ENCODE measurements around the gene RECK.
A peak's percentile ranks its signal among the peaks of the same experiment; 100 is the strongest.

RECK gene

DNA sequence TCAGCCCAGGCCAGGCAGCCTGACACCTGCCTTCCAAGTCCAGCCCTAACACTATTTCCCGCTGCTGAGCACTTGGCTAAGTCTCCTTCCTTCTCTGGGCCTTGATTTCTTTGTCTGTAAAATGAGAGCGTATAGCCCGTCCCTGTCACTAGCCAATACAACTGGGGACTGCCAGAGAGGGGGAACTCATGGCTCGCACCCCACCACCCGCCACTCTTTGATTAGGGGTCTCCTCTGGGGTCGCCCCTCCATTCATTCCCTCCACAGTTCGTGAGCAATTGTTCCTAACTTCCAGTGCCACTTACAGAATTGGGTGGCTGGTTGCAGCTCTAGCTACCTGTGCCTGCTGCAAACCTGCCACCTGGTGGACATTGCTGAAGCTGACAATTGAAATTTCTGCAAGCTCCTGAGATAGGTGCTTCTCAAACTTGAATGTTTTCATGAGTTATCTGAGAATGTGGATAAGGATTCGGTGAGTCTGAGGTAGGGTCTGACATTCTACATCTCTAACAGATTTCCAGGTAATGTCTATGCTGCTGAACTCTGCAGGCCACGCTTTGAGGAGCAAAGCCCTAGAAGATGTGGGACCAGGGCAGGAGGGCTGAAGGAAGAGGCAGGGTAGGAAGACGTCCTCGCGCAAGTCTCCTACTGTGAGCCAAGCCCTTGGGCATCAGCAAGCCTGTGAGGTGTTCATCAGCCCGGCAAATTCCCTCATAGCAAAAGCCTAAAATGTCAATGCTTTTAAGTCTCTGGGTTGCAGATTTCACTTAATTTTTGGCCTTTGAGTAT, 13.3 kb upstream of the RECK start:
- DNase-seq (ENCODE audit: low read depth, low spot score), result no peak

DNA sequence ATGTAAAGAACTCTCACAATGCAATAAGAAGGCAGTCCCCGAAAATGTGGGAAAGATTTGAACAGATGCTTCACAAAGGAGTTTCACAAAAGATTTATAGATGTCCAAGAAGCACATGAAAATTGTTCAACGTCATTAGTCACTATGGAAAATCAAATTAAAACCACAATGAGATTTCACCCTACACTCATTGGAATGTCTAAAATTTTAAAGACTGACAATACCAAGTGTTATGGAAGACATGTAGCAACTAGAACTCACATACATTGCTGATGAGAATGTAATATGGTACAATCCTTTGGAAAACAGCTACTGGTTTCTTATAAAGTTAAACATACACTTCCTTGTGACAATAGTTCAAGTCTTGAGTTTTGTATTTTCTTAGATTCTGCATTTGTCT, 11.0 kb upstream of the RECK start:
- no peak for DNase-seq (ENCODE audit: low read depth, low spot score)

DNA sequence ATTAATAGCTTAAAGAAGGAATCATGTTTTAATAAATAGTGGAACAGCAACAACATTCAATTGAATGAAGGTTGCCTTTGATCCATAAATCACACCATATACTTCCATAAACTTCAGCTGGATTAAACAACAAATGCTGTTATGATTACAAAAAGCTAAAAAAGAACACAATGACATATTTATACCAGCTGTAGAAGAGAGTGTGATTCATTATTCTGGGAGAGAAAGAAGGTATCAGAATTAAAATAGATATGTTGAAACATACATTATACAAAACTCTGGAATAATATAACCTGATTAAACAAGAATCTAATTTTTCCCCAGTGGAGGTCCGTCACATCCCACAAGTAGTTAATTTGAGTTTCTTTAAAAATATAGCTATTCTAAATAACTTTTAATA, 7.5 kb upstream of the RECK start:
- no peak for DNase-seq (ENCODE audit: low read depth, low spot score)

DNA sequence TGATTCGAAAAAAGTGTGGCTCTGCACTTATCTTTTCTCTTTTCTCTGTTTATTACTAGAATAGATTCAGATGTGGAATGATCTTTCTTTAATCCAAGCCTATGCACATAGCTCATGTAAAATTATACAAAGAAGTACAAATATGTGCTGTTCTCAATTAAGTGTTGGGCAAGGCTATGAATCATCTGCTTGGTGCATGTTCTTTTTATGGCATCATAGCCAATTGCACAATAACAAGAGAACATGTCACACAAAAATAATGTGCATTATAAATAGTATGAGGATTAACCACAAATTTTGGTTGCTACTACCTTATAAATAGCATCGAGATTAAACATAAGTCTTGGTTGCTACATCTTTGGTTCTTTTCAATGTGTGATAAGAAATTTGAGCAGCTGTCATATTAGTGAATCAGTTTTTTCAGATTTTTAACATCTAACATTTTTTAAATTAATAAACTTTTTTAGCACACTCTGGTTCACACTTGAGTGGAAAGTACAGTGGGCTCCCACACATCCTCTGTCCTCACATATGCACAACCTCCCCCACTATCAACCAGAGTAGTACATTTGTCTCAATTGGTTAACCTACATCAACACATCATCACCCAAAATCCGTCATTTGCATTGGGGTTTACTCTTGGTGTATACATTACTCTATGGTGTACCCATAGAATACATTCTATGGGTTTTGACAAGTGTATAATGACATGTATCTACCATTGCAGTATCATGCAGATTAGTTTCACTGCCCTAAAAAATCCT, 6.8 kb upstream of the RECK start:
- DNase-seq (ENCODE audit: low read depth, low spot score), result peak; percentile 44

DNA sequence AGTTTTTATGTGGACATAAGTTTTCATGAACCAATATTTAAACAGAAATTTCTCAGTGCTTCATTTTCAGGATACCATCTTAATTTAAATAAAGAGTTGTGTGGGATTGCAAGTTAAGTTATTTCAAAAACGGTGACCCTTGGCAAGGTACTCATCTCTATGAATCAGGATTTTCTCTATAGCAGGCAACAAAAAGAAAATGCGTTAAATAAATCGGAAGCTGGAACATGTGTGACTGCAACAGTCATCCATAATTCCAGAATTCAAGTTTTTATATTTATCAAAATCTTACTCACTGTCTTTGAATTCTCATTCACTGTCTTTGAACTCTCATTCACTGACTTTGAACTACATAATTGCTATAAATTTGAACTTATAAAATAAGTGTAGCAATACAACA, 5.8 kb upstream of the RECK start:
- no peak for DNase-seq (ENCODE audit: low read depth, low spot score)

DNA sequence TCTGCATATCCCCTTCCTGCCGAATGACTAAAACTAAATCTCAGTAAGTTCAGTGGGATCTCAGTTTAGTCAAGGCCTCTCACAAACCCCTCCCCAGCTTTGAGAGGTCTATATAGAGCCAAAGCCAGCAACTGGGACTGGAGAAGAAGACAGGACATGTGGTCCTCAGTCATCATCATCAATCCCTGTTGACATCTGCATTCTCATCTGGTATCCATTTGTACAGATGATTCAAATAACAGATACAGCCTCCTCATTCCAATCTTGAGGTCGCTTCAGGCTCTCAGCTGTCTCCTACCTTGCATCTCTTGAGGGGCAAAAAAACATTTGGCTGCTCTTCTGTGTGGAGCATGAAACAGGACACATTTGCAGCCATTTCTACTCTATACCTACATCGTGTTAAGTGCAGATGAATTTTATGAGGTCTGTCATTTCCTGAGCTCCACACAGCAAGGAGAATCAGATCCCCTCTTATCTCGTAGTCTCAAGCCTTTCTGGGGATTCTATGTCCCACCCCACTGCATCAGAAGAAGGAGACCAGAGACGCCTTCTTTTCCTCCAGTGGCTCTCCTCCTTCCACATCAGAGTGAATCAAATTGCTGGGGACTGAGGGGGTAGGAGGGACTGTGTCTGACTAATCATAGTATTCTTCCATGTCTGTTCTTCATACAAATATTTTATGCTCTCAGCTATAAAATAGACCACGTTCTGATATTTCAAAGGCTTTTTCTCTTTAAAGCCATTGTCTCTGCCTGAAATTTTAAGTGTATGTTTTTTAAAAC, 4.7 kb upstream of the RECK start:
- no peak for DNase-seq (ENCODE audit: low read depth, low spot score)

DNA sequence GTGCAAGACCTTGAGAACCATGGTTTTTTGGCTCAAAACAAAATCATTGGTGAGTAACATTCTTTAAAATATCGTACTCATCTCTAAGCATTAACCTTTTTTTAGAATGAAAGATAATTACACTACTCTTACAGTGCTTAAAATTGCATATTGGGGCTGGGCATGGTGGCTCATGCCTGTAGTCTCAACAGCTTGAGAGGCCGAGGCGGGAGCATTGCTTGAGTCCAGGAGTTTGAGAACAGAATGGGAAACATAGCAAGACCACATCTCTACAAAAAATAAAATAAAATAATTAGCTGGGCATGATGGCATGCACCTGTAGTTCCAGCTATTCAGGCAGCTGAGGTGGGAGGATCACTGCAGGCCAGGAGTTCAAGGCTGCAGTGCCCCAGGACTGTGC, 2.9 kb upstream of the RECK start:
- DNase-seq (ENCODE audit: low read depth, low spot score), result no peak

DNA sequence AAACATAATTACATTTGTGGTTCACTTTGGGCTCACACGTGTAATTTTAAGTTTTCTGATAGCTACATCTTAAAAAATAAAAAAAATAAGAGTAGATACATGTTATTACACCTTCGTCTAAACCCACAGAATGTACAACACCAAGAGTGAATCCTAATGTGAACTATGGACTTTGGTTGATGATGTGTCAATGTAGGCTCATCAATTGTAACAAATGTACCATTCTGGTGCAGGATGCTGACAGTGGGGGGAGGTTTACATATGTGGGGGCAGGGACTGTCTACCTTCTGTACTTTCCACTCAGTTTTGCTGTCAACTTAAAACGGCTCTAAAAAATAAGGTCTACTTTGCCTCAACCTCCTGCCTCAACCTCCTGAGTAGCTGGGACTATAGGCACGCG, 2.5 kb upstream of the RECK start:
- DNase-seq (ENCODE audit: low read depth, low spot score), result no peak

DNA sequence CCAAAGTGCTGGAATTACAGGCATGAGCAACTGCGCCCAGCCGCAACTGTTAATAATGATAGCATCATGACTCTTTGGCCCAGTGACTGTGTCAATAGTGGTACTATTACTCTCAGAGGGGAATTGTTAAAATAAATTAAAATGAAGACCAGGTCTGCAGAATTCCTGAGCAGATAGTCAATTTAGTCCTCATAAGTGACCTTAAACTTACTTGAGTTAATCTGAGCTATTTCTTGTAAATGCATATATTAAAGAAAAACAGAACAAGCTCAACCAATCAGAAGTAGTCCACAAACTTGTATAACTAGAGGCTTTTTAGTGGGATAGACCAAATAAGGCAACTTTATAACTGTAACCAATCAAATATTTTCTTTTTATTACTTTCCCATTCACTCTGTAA, 1.7 kb upstream of the RECK start:
- no peak for DNase-seq (ENCODE audit: low read depth, low spot score)

DNA sequence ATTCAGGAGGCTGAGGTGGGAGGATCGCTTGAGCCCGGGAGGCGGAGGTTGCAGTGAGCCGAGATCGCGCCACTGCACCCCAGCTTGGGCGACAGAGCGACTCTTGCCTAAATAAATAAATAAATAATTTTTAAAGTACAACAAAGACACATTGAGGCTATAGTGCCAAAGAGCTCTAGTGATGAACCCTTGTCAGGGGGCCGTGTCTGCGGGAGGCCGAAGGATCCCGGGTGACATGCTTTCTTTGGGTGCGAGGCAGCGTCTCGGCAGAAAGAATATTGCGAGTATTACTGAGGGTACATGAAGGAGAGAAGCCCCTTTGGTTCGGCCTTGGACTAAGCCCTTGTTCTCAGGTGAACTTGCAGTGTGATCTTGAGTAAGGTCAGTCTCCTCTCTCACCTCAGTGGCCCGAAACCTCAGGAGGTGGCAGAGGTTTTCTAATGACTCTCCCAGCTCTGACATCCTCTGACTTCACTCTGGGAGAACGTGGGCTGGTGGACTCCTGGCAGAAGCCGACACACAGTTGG, 397 bp upstream of the RECK start:
- no peak for DNase-seq (ENCODE audit: low read depth, low spot score)

DNA sequence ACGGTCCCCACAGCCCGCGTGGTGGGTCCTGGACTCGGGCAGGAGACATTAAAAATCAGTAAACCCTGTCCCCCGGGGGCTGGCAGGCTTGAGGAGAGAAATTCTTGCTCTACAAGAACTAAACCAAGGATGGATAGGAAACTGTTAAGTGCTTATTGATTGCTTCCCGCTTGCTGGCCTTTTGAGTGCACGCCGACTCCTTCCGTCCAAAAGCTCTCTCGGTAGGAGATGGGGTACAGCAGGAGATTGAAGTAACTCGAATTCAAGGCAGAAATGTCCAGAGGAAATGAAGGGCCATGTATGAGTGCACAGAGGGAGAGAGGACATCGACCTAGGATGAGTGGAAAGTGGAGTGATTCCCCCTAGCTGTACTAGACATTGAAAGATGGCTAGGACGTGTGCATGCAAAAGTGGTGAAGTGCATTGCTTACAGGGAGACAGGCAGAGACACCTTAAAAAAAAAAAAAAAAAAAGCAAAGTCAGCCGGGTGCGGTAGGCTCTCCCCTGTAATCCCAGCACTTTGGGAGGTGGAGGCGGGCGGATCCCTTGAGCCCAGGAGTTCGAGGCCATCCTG, 923 bp downstream of the RECK start:
- DNase-seq (ENCODE audit: low read depth, low spot score), result no peak

DNA sequence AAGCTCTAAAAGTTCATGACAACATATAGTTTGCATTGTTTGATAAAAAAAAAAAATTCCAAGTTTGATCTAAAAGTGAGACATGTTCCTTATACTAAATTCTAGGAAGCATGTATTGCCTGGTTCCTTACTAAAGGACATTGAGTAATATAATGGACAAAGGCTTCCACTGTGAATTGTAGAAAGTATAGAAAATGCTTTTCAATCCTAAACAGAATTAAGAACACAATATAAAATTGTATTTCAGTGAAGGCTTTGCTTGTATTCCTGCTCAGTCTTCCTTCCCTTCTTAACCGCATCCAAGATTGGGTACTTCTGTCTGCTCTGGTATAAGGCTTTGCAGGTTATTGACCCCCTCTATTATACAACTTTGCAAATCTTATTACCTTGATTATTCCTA, 2.4 kb downstream of the RECK start:
- no peak for DNase-seq (ENCODE audit: low read depth, low spot score)

DNA sequence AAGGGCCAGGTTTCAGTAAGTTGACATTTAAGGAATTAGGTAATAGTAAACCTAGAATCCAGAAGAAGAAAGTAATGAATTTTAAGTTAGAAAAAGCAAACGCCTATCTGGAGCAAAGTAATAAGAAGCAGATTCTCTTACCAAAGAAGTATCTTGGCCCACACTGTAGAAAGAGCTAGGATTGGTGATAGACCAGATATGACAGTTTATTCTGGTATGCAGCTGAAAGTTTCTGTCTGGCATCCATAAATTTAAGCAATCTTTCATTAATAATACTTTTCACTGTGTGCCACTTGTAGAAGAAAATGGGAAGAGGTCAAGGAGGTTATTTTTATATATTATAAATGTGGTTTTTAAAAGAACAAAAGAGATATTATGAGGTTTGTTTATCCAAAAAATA, 3.0 kb downstream of the RECK start:
- DNase-seq (ENCODE audit: low read depth, low spot score), result no peak

DNA sequence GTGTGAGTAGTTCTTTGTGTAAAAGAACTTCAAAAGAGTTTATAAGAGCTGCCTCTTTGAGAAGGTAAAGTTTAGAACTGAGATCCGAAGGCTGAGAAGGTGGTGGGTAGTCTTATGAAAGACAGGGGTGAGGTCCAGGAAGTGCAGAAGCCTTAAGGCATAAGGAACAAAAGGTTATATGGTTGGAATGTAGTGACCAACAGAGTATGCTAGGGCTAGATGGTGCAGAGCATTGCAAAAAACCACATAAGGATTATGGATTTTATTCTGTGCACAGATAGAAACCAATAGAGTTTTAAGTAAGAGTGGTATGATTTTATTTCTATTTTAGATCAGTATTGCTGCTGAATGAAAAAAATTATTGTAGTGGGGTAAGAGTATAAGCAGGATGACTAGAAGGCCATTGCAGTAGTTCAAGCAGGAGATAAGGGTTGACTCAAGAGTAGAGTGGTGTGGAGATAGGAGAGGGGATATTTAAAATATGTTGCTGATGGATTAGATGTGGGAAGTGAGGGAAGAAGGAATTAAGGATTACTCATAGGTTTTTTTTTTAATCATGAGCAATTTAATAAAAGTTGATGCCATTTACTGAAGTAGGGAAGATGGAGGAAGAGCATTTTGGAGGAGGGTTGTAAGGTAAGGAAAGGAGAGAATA, 3.7 kb downstream of the RECK start:
- DNase-seq (ENCODE audit: low read depth, low spot score), result no peak

DNA sequence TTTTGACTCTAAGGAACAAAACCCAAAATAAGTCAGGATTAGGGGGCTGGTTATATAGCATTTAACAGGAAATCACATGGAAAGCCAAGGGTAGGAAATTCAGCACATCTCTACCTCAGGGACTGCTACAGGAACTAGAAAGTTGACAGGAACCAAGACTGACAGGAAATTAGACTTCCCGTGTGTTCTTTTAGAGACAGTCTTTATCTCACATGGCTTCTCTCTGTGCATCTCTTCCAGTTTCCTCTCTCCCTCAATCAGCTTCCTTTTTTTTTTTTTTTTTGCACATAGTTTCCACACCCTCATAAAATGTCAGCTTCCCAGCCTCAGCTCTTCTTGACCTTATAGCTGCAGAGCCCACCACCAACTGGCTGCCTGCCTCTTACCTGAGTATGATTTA, 4.8 kb downstream of the RECK start:
- no peak for DNase-seq (ENCODE audit: low read depth, low spot score)

DNA sequence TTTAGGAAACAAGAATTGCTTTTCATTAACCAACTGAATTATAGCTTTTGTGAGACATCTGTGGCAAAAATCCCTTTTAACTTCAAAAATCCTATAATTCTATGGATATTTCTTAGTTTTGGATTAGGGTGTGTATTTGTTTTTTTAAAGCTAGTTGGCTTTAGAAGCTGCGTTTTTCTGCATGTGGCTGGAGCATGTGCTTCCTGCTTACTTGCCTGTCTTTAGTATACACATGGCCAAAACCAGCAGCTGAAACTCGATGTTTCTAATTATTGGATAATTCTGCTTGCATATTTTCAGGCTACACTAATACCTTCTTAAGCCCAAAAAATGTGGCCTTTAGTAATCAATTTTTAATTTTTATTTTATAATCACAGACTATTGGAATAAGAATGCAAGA, 8.9 kb downstream of the RECK start:
- no peak for DNase-seq (ENCODE audit: low read depth, low spot score)

DNA sequence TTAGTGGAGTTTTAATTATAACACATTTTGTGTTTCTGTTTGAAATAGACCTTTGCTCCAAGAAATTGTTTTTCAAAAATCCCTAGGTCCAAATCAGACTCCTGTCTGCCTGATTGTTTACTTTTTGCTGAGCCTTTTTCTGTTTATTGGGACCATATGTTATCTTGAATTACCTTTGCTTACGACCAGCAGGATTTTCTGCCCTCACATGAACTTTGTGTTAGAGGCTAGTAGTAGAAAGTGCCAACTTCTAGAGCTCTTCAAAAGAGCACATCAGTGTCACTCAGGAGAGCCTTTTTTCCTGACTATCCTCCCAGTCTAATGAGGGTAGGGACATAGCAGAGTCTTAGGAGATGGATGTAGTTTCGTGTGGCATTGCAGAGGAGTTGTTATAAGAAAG, 10.2 kb downstream of the RECK start:
- no peak for DNase-seq (ENCODE audit: low read depth, low spot score)

DNA sequence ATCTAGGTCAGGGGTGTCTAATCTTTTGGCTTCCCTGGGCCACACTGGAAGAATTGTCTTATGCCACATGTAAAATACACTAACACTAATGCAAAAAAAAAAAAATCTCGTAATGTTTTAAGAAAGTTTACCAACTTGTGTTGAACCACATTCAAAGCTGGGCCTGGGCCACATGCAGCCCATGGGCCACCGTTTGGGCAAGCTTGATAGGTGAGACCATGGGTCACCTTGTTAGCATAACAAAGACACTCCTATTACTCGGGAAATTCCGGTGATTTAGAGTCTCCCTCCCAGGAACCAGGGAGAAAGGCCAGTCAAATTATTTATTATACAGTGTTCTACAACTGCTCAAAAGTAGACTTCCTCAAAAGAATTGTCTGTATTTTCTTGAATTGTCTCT, 12.7 kb downstream of the RECK start:
- DNase-seq (ENCODE audit: low read depth, low spot score), result no peak

DNA sequence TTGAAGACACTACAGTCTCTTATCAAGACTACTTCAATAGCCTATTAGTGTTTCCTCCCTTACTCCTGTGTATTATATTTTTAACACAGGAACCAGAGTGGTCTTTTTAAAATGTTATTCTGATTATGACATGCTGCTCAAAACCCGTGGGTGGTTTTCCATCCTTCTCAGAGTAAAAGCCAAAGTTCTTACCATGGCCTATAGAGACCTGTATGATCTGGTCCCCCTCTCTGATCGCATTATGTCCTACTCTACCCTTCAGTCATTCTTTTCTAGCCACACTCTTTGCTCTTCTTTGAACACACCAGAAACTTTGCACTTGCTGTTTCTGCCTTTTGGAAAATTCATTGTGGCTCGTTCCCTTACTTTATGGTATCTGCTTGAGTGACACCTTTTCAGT, 13.8 kb downstream of the RECK start:
- no peak for DNase-seq (ENCODE audit: low read depth, low spot score)

DNA sequence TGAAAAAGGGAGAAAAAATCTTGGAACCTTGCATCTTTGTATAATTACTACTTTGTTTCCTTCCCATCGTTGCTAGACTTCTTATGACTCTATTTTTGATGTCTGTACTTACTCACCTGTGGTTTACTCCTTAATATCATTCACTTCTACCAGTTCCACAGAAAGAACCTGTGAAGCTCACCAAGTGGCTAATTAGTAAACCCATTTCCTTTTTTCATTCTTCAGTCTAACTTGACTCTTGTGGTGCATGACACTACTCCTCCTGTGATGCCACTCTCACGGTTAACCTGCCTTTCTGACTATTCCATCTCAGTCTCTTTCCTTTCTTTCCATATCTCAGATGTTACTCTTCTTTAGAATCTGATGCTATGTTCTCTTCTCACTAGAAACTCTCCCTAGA, 14.6 kb downstream of the RECK start:
- no peak for DNase-seq (ENCODE audit: low read depth, low spot score)

DNA sequence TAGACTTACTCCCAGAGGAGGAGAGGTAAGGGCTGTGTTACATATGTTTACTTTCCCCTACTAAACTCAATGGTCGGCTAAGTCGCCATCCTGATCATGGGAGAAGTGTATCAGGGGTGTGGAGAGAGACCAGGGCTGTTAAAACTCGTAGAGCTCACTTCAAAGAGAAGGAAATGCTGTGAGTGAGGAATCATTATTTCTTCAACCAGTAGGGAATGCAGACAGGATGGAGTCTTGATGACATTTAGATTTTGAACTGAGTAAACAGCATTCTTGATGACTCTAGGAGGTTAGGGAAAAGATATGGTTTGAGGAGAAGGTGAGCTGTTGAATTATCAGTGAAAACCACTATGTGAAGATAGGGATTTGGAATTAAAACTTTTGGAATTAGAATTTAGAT, 17.3 kb downstream of the RECK start:
- no peak for DNase-seq (ENCODE audit: low read depth, low spot score)

DNA sequence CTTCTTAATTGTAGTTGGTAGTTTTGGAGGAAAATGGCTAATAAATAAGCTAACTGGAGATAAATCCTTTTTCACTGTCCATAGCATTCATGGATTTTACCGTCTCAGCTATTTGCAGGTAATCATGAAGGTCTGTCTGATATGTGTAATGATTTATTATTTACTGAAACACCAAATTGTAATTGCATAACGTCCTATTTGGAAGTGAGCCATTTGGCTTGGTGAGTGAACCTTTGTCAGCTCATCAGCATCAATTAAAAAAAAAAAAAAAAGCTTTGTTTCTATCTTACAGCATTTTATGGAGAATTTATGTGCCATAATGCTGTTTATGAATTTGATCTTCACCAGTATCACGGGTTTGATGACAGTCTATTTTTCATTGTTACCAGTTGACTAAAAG, 20.2 kb downstream of the RECK start:
- no peak for DNase-seq (ENCODE audit: low read depth, low spot score)
